Right ventricle myocardium superior (tissue), 1 donor: ENCODE results near the gene PPARA. TPM values are rescaled to one million over a fixed set of nuclear protein-coding genes. Genes with fewer than 3 reads are reported as not detected.
A peak's percentile ranks its signal among the peaks of the same experiment; 100 is the strongest.

ENCODE experiments used
- ATAC-seq: fragments of 200-7000 bp; cut with Tn5 transposase; one replicate; pipeline ENCODE4 v1.9.1; 2020; ENCODE audit warnings: mild to moderate bottlenecking; ENCODE audit not compliant: poor library complexity
- DNase-seq: peaks from one replicate; pipeline ENCODE4 v3.0.0-alpha.2; 2020
- intact Hi-C: fragments of 100-400 bp; cut with DNase I; formaldehyde crosslinking; loops from one replicate; pipeline ENCODE4 v1.11.2; 2022
- total RNA-seq: library from RNA; stranded (reverse); fragmentation: NEBNext Ultra II Directional; extraction: Animal tissue kit (Norgen Biotek cat#: 25700); gene quantifications from one replicate; pipeline ENCODE4 v1.2.1, GENCODE V29; 2021
- donor health status: DM: no; HTN: yes; CAD: no; lungs with severe emphysema.

The PPARA gene
- total RNA-seq, 1 donor from 2014 or later, result 66.1 TPM

DNA sequence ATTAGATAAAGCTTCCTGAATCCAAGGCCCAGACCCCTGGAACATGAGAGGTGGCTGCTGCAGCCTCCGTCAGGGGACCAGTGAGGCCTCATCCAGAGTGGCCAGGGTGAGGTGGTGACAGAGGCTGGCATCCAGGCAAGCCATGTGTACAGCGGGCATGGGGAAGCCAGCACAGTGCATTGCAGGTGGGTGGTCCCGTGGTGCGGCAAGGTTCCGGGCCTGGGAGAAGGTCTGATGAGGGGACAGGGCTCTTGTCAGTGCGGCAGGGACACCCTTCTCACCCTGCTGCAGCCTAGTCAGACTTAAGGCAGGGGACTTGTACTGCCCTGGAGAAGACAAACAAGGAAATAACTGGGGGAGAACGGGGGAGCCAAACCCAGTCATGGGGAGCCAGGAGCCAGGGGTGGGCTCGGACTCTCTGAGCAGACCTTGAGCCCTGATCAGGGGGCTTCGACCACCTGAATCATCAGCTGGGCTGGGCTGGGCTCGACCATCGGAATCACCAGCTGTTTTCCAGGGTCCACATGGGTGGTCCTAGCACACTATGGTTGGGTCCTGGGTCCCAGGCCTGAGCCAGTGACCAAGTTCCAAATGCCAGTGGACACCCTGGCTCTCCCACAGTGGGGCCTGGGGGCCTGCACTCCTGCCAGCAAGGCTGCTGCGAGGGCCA lies 122.6 kb downstream of the PPARA start:
- intact Hi-C loops, result no loop called here
- ATAC-seq (no peak), DNase-seq (no peak)

DNA sequence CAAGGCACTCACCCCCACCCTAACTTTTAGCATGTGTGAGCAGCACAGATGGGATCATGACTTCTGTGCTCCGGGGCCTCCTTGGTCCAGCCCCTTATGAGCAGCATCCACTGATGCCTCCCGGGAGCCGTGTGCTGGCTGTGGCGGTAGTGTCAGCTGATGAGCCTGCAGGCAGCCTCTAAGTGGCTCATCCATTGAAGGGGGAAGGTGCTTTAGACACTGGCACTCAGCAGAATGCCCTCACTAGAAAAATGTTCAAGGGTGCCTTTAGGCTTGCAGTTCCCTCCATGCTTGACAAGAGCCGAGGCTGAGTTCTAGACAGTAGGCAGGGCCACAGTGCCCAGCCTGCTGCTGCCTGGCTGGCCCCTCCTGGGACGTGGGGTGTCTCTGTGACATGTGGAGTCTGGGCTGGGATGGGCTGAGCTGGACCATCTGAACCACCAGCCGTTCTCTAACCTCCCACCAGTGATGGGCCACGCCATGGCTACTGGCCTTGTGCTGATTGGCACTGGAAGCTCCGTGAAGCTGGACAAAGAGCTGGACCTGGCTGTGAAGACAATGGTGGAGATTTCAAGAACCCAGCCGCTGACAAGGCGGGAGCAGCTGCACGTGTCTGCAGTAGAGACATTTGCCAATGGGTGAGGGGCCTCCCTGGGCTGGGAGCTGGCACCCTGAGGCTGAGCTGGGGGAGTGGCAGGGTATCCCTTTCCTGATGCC lies 123.3 kb downstream of the PPARA start:
- DNase-seq, result no peak
- no peak for ATAC-seq
- intact Hi-C loops, result no loop called here

DNA sequence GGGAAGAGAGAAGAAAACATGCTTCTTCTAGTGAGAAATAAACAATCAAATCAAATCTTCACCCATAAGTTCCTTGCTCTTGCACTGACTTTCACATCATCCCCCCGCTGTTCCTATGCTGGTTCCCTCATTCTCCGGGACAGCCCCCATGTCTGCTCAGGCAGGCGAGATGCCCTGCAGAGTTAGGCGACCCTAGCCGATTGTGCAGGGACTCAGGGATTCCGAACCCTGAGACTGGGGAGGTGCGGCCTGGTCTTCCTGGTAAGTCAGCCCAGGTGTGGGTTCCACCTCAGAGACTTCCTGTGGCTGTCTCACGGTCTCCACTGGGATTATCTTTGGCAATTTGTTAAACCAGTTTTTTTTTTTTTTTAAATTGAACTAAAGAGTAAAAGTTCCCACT lies 124.1 kb downstream of the PPARA start:
- no peak for DNase-seq
- intact Hi-C loops, result no loop called here
- no peak for ATAC-seq

DNA sequence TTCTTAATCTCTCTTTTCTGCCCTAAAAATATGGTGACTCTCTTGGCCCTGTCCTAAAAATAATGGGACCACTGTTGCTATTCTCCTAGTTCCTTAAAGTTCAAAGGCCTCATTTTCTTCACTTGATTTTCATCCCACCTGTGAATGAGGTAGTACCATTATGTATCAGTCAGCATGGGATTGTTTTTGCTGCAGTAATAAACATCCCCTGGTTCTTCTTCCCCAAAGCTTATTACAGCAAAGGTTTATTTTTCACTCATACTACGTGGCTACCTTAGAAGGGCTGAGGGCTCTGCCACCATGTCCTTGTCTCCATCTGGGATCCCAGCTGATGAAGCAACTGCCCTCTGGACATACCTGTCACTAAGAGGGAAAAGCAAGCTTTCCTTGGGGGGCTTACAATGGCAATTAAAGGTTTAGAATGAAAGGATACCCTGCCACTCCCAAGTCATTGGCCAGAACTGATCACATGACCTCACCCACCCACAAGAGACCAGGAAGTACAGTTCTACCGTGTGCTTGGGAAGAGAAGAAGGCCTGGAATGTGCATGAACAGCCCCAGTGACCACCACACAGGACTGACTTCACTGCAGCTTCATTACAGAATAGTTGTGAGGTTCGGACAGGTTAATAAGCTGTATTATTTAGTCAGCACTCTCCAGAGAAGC lies 125.3 kb downstream of the PPARA start:
- intact Hi-C loops, result no loop called here
- no peak for ATAC-seq
- DNase-seq, result no peak

DNA sequence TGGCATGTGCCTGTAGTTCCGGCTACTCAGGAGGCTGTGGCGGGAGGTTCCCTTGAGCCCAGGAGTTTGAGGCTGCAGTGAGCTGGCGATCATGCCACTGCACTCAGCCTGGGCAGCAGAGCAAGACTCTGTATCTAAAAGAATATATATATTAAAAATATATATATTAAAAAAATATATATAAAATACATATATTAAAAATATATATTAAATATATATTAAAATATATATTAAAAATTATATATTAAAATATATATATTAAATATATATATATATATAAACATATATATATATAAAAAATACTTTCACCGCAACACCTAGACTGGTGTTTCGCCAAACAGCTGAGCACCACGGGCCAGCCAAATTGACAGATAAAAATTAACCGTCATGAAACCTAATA lies 126.2 kb downstream of the PPARA start:
- DNase-seq, result no peak
- intact Hi-C loops, result no loop called here
- no peak for ATAC-seq

DNA sequence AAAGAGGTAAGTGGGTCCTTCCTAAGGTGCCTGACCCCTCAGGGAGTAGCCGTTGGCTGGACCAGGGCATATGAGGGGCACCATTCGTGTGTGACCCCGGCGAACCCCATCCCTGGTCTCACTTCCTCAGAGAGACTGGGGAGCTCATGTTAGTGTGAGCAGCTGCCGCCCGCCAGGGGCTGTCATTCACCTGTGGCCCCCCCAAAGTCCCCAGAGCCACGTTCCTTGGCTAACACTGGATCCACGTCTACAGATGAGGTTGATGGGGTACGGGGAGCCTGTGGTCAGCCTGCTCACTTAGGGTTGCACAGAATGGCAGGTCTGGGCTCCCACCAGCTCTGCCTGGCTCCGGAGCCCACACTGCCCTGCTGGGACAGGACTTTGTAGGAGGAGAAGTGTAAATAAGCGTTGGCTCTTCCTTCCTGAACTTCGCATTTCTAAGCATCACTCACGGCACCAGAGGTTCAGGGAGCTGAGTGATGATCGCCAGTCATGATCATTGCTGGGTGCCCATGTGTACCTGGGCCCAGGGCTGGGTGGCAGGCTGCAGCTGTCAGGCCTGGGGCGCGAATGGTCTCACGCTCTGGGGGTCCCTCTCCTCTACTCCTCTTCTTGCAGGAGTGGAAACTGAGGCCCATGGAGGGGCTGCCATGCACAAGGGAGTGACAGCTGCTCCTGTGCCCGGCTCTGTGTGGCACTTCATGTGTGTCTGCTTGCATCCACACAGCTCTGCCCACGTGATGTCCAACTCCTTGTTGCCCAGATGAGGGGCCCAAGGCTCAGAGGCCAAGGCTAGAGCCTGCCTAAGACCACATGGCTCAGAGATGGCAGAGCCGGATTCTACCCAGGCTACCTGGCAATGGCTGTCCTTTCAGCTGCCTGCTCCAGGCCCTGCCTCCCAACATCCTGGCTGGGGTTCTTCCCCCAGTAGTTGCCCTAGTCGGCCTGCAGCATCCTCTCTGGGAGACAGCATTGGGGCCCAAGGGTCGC lies 128.6 kb downstream of the PPARA start:
- intact Hi-C loops, result no loop called here
- DNase-seq, result no peak
- no peak for ATAC-seq

DNA sequence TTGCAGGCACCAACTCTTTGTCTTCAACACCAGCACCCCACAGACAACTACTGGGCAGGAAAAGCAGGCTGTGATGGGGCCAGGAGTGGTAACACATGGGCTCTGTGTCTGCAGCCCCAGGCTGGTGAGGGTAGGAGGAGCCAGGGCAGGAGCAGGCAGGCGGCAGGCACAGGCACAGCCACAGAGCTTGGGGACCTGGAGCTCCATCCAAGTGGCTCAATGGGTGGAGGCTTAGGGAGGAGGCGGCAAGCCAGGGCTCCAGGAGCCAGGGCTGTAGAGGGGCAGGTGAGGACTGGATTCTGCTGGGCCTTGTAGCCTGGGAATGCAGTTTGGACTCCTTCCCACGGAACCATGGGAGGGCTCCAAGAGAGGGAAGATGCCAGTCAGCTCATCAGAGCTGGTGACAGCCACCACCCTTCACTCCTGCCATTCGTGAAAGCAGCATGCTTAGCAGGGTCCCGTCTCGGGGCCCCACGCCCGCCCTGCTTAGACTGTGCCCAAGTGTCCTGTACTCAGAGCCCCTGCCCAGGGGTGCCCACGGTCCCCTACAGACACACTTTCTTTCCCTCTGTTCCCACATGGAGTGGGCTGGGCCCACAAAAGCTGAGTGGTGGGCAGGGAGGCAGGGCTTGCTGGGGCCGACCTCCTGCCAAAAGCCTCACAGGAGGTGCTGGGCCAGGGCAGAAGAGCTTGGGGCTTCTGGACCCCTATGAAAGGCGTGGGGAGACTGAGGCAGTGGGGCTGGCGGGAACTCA lies 129.9 kb downstream of the PPARA start:
- intact Hi-C loops, result no loop called here
- ATAC-seq (peak; percentile 74), DNase-seq (peak; percentile 50)

DNA sequence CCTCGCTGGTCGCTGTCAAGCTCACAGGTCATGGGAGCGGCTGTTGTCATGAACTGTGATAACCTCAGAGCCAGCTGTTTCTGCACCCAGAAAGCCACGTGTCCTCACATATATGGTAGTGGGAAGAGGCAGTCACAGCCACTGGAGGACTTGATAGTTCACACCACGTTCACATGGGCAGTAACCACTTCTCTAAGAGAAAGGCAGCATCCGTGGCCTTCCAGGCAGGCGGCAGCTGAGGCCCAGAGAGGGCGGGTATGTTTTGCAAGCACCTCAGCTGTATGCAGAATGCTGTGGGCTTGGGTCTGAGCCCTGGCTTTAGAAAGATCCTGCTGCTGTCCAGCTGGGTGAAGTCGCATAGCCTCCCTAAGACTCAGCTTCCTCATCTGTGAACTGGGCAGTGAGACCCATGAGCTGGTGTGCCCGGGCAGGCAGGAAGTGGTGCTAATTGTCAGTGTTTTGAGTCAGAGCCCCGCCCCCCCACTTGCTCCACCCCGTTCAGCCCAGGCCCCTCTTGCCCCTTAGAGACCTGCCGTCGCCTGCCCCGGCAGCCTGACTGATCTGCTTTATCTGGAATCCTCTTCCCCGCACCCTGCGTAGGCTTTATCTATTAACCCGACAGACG lies 130.8 kb downstream of the PPARA start:
- peak; percentile 84 for ATAC-seq
- intact Hi-C loops, result no loop called here
- no peak for DNase-seq

DNA sequence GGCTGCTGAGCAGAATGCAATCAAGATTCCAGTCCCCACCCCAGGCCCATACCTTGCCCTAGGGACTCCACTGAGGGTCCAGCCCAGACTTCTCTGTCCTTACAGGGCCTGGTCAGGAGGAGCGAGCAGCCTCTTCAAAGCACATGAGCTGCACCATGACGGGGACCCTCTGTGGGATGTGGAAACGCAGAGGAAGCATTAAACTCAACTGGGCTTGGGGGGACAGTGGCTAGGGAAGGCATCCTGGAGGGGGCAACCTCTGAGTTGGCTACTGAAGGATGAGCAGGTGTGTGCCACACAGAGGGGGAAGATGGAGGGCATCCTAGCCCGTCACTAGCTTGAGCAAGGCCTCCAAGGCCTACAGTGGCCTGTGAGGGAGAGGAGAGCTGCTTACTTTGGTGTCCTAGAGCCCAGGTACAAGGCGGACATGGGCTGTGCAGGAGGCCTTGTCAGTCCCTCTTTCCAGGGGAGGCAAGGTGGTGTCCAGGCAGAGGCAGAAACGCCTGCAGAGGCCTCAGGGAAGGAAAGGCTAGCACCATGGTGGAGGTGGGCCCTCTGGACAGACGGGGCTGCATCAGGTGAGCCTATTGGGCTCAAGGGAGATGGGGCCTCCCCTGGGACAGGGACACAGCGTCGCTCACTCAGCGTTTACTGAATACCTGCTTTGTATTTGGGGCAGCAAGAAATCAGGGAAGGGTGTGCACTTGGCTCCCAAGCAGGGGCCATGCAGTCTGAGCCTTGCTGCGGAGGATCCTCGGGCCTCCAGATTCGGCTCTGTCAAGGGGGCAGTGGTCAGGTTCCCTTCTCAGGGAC lies 131.7 kb downstream of the PPARA start:
- no peak for DNase-seq
- intact Hi-C loops, result no loop called here
- no peak for ATAC-seq

DNA sequence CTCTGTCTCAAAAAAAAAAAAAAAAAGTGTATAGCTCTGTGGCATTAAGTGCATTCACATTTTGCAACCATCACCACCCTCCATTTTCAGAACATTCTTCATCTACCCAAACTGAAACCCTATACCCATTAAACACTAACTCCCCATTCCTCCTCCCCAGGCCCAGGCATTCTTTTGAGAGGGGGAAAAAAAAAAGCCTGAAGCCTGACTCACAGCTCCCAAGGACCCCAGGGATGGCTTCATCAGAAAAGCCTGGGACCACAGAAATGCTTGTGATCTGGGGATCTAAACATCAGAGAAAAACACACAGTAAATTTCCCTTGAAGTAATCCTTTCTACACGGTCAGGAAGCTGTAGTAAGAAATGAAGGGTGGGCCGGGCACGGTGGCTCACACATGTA lies 135.7 kb downstream of the PPARA start:
- DNase-seq (no peak), ATAC-seq (no peak)
- intact Hi-C loops, result no loop called here

DNA sequence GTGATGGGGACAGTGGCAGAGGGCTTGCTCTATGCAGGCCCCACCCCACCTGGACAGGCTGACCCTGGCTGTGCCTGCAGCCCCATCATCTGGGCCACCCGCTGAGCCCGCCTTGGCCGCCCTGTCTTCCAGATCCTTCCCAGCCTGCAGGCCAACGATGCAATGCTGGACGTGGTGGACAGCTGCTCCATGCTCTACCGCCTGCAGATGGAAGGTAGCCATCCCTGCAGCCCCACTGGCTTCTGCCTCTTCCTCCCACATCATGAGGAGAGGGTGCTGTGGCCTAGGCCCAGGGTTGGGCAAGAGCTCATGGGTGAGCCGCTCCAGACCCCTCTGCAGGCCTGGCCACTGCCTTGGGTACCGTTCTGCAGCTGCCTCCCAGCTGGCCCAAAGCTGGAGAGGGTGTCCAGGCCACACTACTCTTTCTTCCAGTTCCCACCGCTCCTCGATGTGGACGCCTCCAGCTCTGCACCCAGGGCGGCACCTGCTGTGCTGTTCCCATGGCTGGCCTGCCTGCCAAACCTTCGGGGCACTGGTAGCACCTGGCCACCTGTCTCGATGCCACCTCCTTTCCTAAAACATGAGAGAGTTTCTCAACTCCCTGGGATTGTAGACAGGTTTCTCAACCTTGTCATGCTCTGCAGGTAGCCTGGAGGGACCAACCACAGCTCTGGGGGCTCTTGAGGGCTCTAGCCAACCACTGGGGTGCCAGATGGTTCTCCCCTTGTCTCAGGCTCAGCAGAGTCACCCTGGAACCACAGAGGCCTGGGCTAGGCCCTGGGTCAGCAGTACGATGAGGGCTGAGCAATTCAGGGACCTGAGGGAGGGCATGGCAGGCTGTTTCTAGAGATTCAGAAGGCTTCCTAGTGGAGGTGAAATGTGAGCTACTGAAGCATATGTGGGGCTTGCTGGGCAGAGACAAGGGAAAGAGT lies 136.9 kb downstream of the PPARA start:
- no peak for DNase-seq
- ATAC-seq, result no peak
- intact Hi-C loops, result no loop called here

DNA sequence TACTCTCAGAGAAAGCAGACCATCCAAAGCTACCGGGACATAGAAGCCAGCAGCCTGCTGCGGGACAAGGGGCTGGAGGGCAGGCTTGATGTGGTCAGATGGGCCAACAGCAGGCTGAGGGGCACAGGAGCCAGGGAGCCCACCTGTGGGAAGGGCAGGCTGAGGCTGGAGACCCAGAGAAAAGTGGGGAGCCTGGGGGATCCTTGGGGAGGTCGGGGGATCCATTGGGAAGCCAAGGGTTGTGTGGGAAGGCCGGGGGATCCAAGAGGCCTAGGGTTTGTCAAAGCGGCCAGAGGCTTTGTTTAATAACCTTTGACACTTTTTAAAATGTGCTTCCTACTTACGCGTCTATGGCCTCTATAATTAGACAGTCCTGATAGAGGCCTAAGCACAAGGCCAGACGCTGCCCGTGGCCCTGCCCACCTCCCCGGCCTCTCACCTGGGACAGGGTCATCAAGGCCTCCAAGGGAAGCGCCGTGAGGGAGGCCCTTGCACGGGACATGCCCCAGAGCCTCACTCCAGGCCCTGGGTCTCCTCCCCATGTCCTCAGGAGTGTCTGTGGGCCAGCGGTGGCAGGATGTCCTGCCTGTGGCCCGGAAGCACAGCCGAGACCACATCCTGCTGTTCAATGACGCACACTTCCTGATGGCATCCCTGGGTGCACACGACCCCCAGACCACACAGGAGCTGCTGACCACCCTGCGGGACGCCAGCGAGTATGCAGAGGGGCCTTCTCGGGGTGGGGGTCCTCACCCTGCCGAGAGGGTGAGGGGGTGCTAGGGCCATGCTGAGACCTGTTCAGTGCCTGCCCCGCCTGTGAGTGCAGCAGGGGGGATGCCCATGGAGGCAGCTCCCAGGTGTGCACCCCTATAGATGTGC lies 137.8 kb downstream of the PPARA start:
- intact Hi-C loops, result no loop called here
- peak; percentile 68 for DNase-seq

DNA sequence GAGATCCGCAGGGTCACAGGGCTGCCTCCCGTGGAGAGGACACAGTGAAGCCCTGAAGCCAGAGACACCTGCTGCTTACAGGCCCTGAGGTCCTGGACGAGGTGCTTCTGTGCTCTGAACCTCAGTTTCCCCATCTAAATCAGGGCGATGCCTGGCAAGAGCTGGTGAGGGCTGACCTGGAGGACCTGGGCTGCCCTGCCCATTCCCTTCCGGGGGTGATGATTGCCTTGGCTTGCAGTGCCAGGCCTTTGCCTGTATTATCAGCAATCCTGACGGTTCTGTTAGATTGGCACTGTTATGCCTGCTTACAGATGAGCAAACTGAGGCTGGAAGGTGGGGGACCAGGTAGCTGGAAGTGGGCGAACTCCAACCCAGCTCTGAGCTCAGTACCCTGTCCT lies 138.5 kb downstream of the PPARA start:
- intact Hi-C loops, result no loop called here
- no peak for DNase-seq

More for the DNA sequence above, 137.8 kb downstream of the PPARA start:
- ATAC-seq, result peak; percentile 25

DNA sequence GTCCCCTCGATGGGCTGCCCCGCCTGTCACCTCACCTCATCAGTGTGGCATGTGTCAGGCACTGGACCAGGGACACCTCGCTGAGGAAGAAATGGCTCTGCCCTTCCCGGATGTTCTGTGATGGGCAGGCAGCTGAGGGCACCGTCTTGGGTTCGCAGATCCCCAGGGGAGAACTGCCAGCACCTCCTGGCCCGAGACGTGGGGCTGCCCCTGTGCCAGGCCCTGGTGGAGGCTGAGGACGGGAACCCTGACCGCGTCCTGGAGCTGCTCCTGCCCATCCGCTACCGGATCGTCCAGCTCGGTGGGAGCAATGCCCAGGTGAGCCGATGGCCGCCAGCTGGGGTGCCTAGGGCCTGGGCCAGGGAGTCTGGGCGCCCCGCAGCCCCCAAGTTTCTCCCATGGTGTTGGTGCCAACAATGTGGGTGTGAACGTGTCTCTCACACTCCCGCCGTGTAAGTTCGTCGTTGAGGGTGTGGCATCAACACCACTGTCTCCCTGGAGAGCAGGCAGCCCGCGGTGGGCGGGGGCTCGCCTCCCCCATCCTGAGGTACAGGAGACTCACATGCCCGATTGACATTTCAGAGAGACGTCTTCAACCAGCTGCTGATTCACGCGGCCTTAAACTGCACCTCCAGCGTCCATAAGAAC lies 139.0 kb downstream of the PPARA start:
- intact Hi-C loops, result no loop called here
- DNase-seq (peak; percentile 46), ATAC-seq (peak; percentile 4)

More for the DNA sequence above, 138.5 kb downstream of the PPARA start:
- no peak for ATAC-seq
